Thyroid gland (tissue), 4 donors: ENCODE results near the gene KIAA1549. TPM values are rescaled to one million over a fixed set of nuclear protein-coding genes. Genes with fewer than 3 reads are reported as not detected.

ENCODE experiments used
- DNase-seq, 2 donors: peaks; one replicate each; pipeline ENCODE4 v3.0.0-alpha.2; 2019
- H3K27ac ChIP-seq, 3 donors: fragments of 200-600 bp; sonication (generic); 1 replicate in 2 of 3; 2 replicates in 1 of 3; pipeline ENCODE4 v1.5.1; 2016 to 2019; ENCODE audit warnings: mild to moderate bottlenecking in 1 of 3, moderate library complexity in 1 of 3
- H3K27me3 ChIP-seq: fragments of 200-600 bp; sonication (generic); one replicate; pipeline ENCODE4 v1.5.1; 2019
- H3K36me3 ChIP-seq, 2 donors: fragments of 200-600 bp; sonication (generic); one replicate each; pipeline ENCODE4 v1.5.1; 2016 to 2019
- H3K4me1 ChIP-seq, 2 donors: fragments of 200-600 bp; sonication (generic); one replicate each; pipeline ENCODE4 v1.5.1; 2017 to 2019
- H3K4me3 ChIP-seq, 3 donors: fragments of 200-600 bp; sonication (generic); replicated peaks in 1 of 3; 1 replicate in 2 of 3; 2 replicates in 1 of 3; pipeline ENCODE4 v1.5.1; 2016; ENCODE audit warnings: mild to moderate bottlenecking in 1 of 3
- H3K9me3 ChIP-seq: fragments of 200-600 bp; sonication (generic); one replicate; pipeline ENCODE4 v1.5.1; 2017
- CTCF ChIP-seq, 6 experiments: fragments of 200-600 bp in 3 of 6; fragments of 450-650 bp in 3 of 6; sonication (generic) in 3 of 6; IDR thresholded peaks; one replicate each; pipeline ENCODE4 v1.5.1; 2016 to 2019; ENCODE audit warnings: antibody characterized with exemption in 6 of 6, mild to moderate bottlenecking in 2 of 6, inconsistent platforms in 1 of 6, moderate library complexity in 1 of 6
- POLR2A ChIP-seq, 2 donors: fragments of 450-650 bp; IDR thresholded peaks; one replicate each; pipeline ENCODE4 v1.6.1; 2017; ENCODE audit warnings: antibody characterized with exemption in 2 of 2, mild to moderate bottlenecking in 2 of 2, moderate library complexity in 1 of 2
- WGBS, 2 donors: methylation state at CpG; one replicate each; pipeline ENCODE4 v1.1.5; 2017; 5-methylcytosine and 5-hydroxymethylcytosine counted together
- intact Hi-C: fragments of 100-400 bp; cut with DNase I; formaldehyde crosslinking; loops from one replicate; pipeline ENCODE4 v1.15.1; 2023
- total RNA-seq, 4 donors: library from RNA; depleted of rRNA; stranded (reverse); fragments of >200 nt; gene quantifications; one replicate each; pipeline ENCODE4 v1.2.3, GENCODE V29; 2016

The KIAA1549 gene
- total RNA-seq, 4 donors from 2014 or later, result 1.2 to 3.9 (median 2.6) TPM

GRCh38 chr7:138999414-138999813, 18.2 kb upstream of the KIAA1549 start:
- Histone ChIP-seq H3K27ac (no peak overlapping the region), H3K9me3 (no peaks in the 10 kb centered on the region), H3K27me3 (no peaks in the 10 kb centered on the region), H3K4me3 (no peak overlapping the region), H3K36me3 (no peaks in the 10 kb centered on the region), H3K4me1 (no peaks in the 10 kb centered on the region)
- TF ChIP-seq CTCF (IDR thresholded peaks at IDR 0.05), result no peak
- TF ChIP-seq POLR2A (IDR thresholded peaks at IDR 0.05), result no peak
- WGBS, 2 donors, result 86 to 89% methylated on average over 3 of the region's 3 CpGs
- intact Hi-C loops, result no loop called here
- DNase-seq, result no peak

DNA sequence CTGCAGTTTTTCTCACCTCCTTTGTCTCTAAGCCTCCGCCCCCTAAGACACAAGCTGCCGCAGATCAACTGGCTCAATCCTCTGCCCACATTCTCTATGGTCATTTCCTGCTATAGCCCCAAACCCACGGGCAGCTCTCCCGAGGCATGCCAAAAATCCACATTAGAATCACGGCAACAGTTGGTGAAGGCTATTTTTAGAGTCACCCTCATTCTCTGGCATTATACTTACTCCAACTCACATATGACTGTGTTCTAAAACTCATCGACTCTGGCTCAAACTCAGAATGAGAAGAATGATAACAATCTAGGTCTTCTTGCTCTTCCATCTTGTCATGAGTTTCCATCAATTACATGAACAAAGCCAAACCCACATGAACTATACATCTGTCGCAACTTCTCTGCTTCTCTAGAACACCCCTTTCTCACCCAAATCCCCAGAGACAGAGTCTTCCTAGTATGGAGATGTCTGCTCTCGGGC, 10.9 kb upstream of the KIAA1549 start:
- no peak overlapping the region for H3K4me3 ChIP-seq
- 85 to 88% methylated on average over 8 of the region's 8 CpGs for WGBS, 2 donors
- H3K9me3 ChIP-seq, result no peaks in the 10 kb centered on the region
- H3K27ac ChIP-seq, result no peak overlapping the region
- no peaks in the 10 kb centered on the region for H3K4me1 ChIP-seq
- no peak for DNase-seq
- no peaks in the 10 kb centered on the region for H3K36me3 ChIP-seq
- H3K27me3 ChIP-seq, result no peaks in the 10 kb centered on the region
- intact Hi-C loops, result no loop called here
- no peak for TF ChIP-seq POLR2A (IDR thresholded peaks at IDR 0.05)
- no peak for TF ChIP-seq CTCF (IDR thresholded peaks at IDR 0.05)

- no peak for TF ChIP-seq POLR2A (IDR thresholded peaks at IDR 0.05)
- no peak for TF ChIP-seq CTCF (IDR thresholded peaks at IDR 0.05)
- WGBS, 2 donors, result 98 to 100% methylated on average over 1 of the region's 1 CpG
- intact Hi-C loops, result no loop called here
- H3K27ac ChIP-seq, result no peak overlapping the region
- H3K36me3 ChIP-seq, result no peaks in the 10 kb centered on the region
- DNase-seq, result no peak
- H3K27me3 ChIP-seq, result no peaks in the 10 kb centered on the region
- no peaks in the 10 kb centered on the region for H3K9me3 ChIP-seq
- no peaks in the 10 kb centered on the region for H3K4me1 ChIP-seq
- no peak overlapping the region for H3K4me3 ChIP-seq
Measured at GRCh38 chr7:138987686-138988085, 6.5 kb upstream of the KIAA1549 start.

DNA sequence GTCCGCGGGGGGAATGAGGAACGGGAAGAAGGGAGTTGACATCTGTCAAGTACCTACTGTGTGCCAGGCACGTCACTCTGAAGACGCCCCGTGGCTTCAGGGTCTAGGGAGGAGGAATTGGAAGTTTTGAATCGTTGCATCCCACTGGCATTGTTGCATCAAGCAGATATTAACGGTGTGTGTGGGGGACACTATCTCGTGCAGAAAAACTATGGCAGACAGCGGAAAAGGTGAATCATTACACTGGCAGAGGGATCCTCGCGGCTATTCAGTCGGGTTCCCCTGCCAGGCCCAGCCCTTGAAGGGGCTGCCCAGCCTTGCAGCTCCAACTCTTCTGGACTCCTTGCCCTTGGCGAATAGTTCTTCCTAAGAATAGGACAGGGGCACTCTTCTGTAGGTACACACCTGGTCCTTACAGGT, 1.0 kb upstream of the KIAA1549 start:
- no peak overlapping the region for H3K27ac ChIP-seq
- 41 to 47% methylated on average over 14 of the region's 14 CpGs for WGBS, 2 donors
- H3K4me1 ChIP-seq, result peaks cover 17 to 28% of the 10 kb centered on the region in 2 donors
- DNase-seq, result no peak
- peak overlapping the region in 1 of 3 donors; percentile 35 for H3K4me3 ChIP-seq
- intact Hi-C loops, result loop anchor here (5.0 kb wide), 1 partner anchor 95 kb away; no protein-coding TSS in a partner anchor
- no peaks in the 10 kb centered on the region for H3K27me3 ChIP-seq
- no peak for TF ChIP-seq POLR2A (IDR thresholded peaks at IDR 0.05)
- TF ChIP-seq CTCF (IDR thresholded peaks at IDR 0.05), result no peak
- H3K9me3 ChIP-seq, result no peaks in the 10 kb centered on the region
- H3K36me3 ChIP-seq, result no peaks in the 10 kb centered on the region

DNA sequence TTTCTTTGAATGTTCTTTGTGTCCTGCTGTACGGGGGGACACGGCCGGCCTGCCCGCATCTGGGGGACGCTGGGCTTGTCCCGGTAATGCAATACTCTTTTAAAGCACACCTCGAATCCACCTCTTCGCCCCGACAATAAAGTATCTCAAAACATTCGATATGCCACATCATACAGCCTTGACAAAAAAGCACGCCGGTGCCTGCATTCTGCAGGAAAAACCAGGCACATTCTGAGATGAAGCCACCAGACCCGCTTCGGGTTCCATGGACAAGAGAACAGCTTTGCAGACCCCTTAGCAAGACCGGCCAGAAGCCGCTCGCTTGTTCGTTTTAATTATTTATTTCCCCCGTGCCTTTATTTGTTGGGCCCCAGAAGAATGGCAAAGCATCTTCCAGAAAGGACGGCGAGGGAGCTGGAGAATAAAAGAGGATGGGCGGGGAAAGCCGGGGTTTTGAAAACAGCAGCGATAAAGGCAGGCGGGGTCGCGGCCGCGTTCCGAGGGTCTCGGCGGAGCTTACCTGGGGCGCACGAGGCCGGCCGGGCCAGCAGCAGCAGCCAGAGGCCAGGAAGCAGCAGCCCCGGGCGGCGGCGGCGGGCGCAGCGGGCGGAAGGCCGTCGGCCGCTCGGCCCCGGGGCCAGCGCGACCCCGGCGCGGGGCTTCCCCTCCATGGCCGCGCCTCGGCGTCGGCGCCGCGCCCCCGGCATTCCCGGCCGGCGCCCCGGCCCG, 462 bp downstream of the KIAA1549 start:
- Histone ChIP-seq H3K36me3 (no peaks in the 10 kb centered on the region), H3K4me3 (peak overlapping the region in 2 of 3 donors; percentile 28 to 58), H3K27me3 (no peaks in the 10 kb centered on the region), H3K27ac (no peak overlapping the region), H3K4me1 (peaks cover 17 to 28% of the 10 kb centered on the region in 2 donors), H3K9me3 (no peaks in the 10 kb centered on the region)
- WGBS, 2 donors, result 1 to 2% methylated on average over 36 of the region's 68 CpGs
- DNase-seq, result peak; percentile 12 to 15
- TF ChIP-seq POLR2A (IDR thresholded peaks at IDR 0.05) (no peak), CTCF (IDR thresholded peaks at IDR 0.05) (no peak)
- intact Hi-C loops, result loop anchor here (5.0 kb wide), 1 partner anchor 93 kb away; no protein-coding TSS in a partner anchor
